B cell (primary cell): Measurements from ENCODE around the gene APOH. TPM values are rescaled to one million over a fixed set of nuclear protein-coding genes. Genes with fewer than 3 reads are reported as not detected.

Experiments
- ATAC-seq: fragments of 200-7000 bp; cut with Tn5 transposase; one replicate; pipeline ENCODE4 v1.10.0; 2021; ENCODE audit warnings: low read depth, mild to moderate bottlenecking, moderate number of reproducible peaks, moderate library complexity
- CTCF ChIA-PET: fragments of 350-600 bp; sonication (Branson Sonifier 250); formaldehyde crosslinking; loops from one replicate; lab custom pipeline; 2021; ENCODE audit warnings: antibody characterized with exemption, inconsistent platforms; lab: Charles Lee
- POLR2A ChIA-PET: fragments of 350-600 bp; sonication (Branson Sonifier 250); formaldehyde crosslinking; loops from one replicate; lab custom pipeline; 2021; ENCODE audit warnings: antibody characterized with exemption; lab: Charles Lee
- DNase-seq: peaks from one replicate; pipeline ENCODE4 v3.0.0; 2013
- H2AFZ ChIP-seq: 2 replicates; pipeline ENCODE4 v1.6.1; 2012; ENCODE audit warnings: mild to moderate bottlenecking, low read depth, low read length; ENCODE audit not compliant: insufficient read depth, poor library complexity, severe bottlenecking
- H3K27ac ChIP-seq, 2 donors: 1 replicate in 1 of 2; 2 replicates in 1 of 2; pipeline ENCODE4 v1.5.1; 2012 to 2013; ENCODE audit warnings: low read length in 2 of 2, mild to moderate bottlenecking in 2 of 2, moderate library complexity in 1 of 2
- H3K27me3 ChIP-seq, 4 experiments: fragments of 200-600 bp in 1 of 4; sonication (generic) in 1 of 4; replicated peaks in 1 of 4; 1 replicate in 2 of 4; 2 replicates in 2 of 4; pipeline versions ENCODE4 v1.6.1 to v1.7.0; 2013 to 2016; ENCODE audit warnings: low read length in 3 of 4, mild to moderate bottlenecking in 2 of 4, mixed read lengths in 1 of 4, moderate library complexity in 1 of 4; ENCODE audit not compliant: insufficient read depth in 4 of 4, control insufficient read depth in 3 of 4; ENCODE audit errors: control extremely low read depth in 1 of 4
- H3K36me3 ChIP-seq, 2 experiments: replicated peaks in 1 of 2; 1 replicate in 1 of 2; 2 replicates in 1 of 2; pipeline versions ENCODE4 v1.6.1 to v1.7.1; 2013; ENCODE audit warnings: low read length in 1 of 2; ENCODE audit not compliant: insufficient read depth in 2 of 2, control insufficient read depth in 1 of 2; ENCODE audit errors: control extremely low read depth in 1 of 2, extremely low read depth in 1 of 2
- H3K4me1 ChIP-seq, 2 donors: fragments of 200-600 bp in 1 of 2; sonication (generic) in 1 of 2; 1 replicate in 1 of 2; 2 replicates in 1 of 2; pipeline versions ENCODE4 v1.5.1 to v1.6.1; 2013 to 2017; ENCODE audit warnings: low read length in 2 of 2; ENCODE audit not compliant: control insufficient read depth in 2 of 2, insufficient read depth in 2 of 2
- H3K4me2 ChIP-seq: replicated peaks from 2 replicates; pipeline ENCODE3; 2012; ENCODE audit warnings: mild to moderate bottlenecking, low read depth, low read length; ENCODE audit not compliant: poor library complexity, severe bottlenecking
- H3K4me3 ChIP-seq, 5 experiments: fragments of 200-600 bp in 1 of 5; sonication (generic) in 1 of 5; 1 replicate in 3 of 5; 2 replicates in 2 of 5; pipeline versions ENCODE4 v1.5.1 to v1.7.0; 2011 to 2016; ENCODE audit warnings: low read length in 4 of 5, mild to moderate bottlenecking in 4 of 5, low read depth in 2 of 5, control low read depth in 1 of 5, moderate library complexity in 1 of 5; ENCODE audit not compliant: insufficient read depth in 1 of 5; ENCODE audit errors: control extremely low read depth in 1 of 5, extremely low read depth in 1 of 5
- H3K79me2 ChIP-seq: fragments of 200-600 bp; sonication (generic); one replicate; pipeline ENCODE4 v1.6.0; 2016; ENCODE audit warnings: low read length; ENCODE audit not compliant: control insufficient read depth, insufficient read depth
- H3K9ac ChIP-seq: fragments of 200-600 bp; sonication (generic); 2 replicates; pipeline ENCODE4 v1.6.1; 2017; ENCODE audit warnings: mild to moderate bottlenecking, low read length, moderate library complexity
- H3K9me3 ChIP-seq, 3 donors: one replicate each; pipeline versions ENCODE4 v1.6.1 to v1.7.1; 2013; ENCODE audit warnings: low read length in 2 of 3; ENCODE audit not compliant: control insufficient read depth in 2 of 3, insufficient read depth in 1 of 3; ENCODE audit errors: control extremely low read depth in 1 of 3
- H4K20me1 ChIP-seq: 2 replicates; pipeline ENCODE4 v1.6.0; 2012; ENCODE audit warnings: mild to moderate bottlenecking, low read length; ENCODE audit not compliant: insufficient read depth, control insufficient read depth, poor library complexity, severe bottlenecking
- H3K27ac Mint-ChIP-seq: one replicate; pipeline ENCODE4 v1.8.0; 2021; ENCODE audit warnings: mixed read lengths
- H3K27me3 Mint-ChIP-seq: one replicate; pipeline ENCODE4 v1.8.0; 2021; ENCODE audit warnings: mixed read lengths
- H3K4me1 Mint-ChIP-seq: one replicate; pipeline ENCODE4 v1.8.0; 2021; ENCODE audit warnings: mixed read lengths
- H3K4me3 Mint-ChIP-seq: one replicate; pipeline ENCODE4 v1.8.0; 2021; ENCODE audit warnings: mixed read lengths
- H3K9me3 Mint-ChIP-seq: one replicate; pipeline ENCODE4 v1.8.0; 2022; ENCODE audit warnings: mixed read lengths; ENCODE audit not compliant: insufficient read depth
- CTCF ChIP-seq: fragments of 200-600 bp; IDR thresholded peaks from one replicate; pipeline ENCODE4 v1.8.0; 2022; ENCODE audit warnings: antibody characterized with exemption, mild to moderate bottlenecking
- EZH2 ChIP-seq: IDR thresholded peaks from 2 replicates; pipeline ENCODE4 v1.6.1; 2012; ENCODE audit warnings: borderline replicate concordance, low read depth, mild to moderate bottlenecking, moderate library complexity, low read length; ENCODE audit not compliant: insufficient read depth, poor library complexity, severe bottlenecking
- WGBS: methylation state at CpG from one replicate; pipeline ENCODE4 v1.1.5; 2013; ENCODE audit warnings: missing lambda C conversion rate; ENCODE audit not compliant: insufficient coverage; 5-methylcytosine and 5-hydroxymethylcytosine counted together
- intact Hi-C: fragments of 100-400 bp; cut with micrococcal nuclease; formaldehyde crosslinking; loops from one replicate; pipeline ENCODE4 v1.10.0; 2022
- polyA minus RNA-seq: library from RNA; depleted of rRNA, polyadenylated mRNA; stranded (reverse); fragments of >200 nt; gene quantifications from 2 replicates; pipeline ENCODE4 v1.2.3, GENCODE V29; 2012
- polyA plus RNA-seq: library from polyadenylated mRNA; depleted of rRNA; stranded (reverse); fragments of >200 nt; gene quantifications from 2 replicates; pipeline ENCODE4 v1.2.3, GENCODE V29; 2012
- total RNA-seq, 2 donors: library from RNA; stranded (reverse); fragments of 120-200 nt in 1 of 2; gene quantifications; 1 replicate in 1 of 2; 2 replicates in 1 of 2; pipeline versions ENCODE4 v1.2.3 to v1.2.4, GENCODE V29; 2013 to 2022

The APOH gene
- total RNA-seq (not detected in 2 replicates), polyA plus RNA-seq (not detected in 2 replicates), polyA minus RNA-seq (not detected in 2 replicates)
- not detected for total RNA-seq (2013)

GRCh38 chr17:66228887-66229782 lies at the start of gene APOH:
Gene APOH, minus strand, starts transcription at chr17:66229415. Its CDS starts 36 bp downstream, at chr17:66229379.
- peaks cover 12% of the 10 kb centered on the region for H3K27me3 Mint-ChIP-seq
- H3K9me3 Mint-ChIP-seq = no peaks in the 10 kb centered on the region
- no peak within 1 kb of the TSS for H3K27ac Mint-ChIP-seq
- H3K4me3 Mint-ChIP-seq = no peak within 1 kb of the TSS
- Histone ChIP-seq H3K4me3 (no peak within 1 kb of the TSS), H2AFZ (no peak within 1 kb of the TSS), H3K27me3 (peaks cover 0 to 3% (median 0%) of the 10 kb centered on the region in 4 experiments), H4K20me1 (no peaks in the 10 kb centered on the region), H3K36me3 (no peaks in the 10 kb centered on the region), H3K9ac (no peak within 1 kb of the TSS), H3K4me1 (no peaks in the 10 kb centered on the region), H3K4me2 (no peak within 1 kb of the TSS), H3K9me3 (no peaks in the 10 kb centered on the region), H3K79me2 (no peaks in the 10 kb centered on the region), H3K27ac (no peak within 1 kb of the TSS)
- CTCF ChIA-PET = no interaction called here
- DNase-seq = no peak
- no peaks in the 10 kb centered on the region for H3K4me1 Mint-ChIP-seq
- ATAC-seq = no peak
- POLR2A ChIA-PET = no interaction called here
- 92% methylated on average over 8 of the region's 20 CpGs for WGBS
- no peak for TF ChIP-seq CTCF
- intact Hi-C loops = no loop called here

GRCh38 chr17:66277191-66277590 lies 48.0 kb upstream of the APOH start:
- no peaks in the 10 kb centered on the region for H3K36me3 ChIP-seq
- H3K4me3 ChIP-seq = no peak overlapping the region
- no peaks in the 10 kb centered on the region for H3K79me2 ChIP-seq
- 96% methylated on average over 2 of the region's 2 CpGs for WGBS
- H3K4me2 ChIP-seq = no peak overlapping the region
- DNase-seq (no peak), ATAC-seq (no peak)
- Mint-ChIP-seq H3K9me3 (no peaks in the 10 kb centered on the region), H3K4me1 (no peaks in the 10 kb centered on the region), H3K27ac (no peak overlapping the region), H3K4me3 (no peak overlapping the region), H3K27me3 (peaks cover 17% of the 10 kb centered on the region)
- no peaks in the 10 kb centered on the region for H3K9me3 ChIP-seq
- H4K20me1 ChIP-seq = no peaks in the 10 kb centered on the region
- CTCF ChIA-PET = no interaction called here
- no peak for TF ChIP-seq EZH2
- no peak for TF ChIP-seq CTCF
- no peak overlapping the region for H3K9ac ChIP-seq
- no peak overlapping the region for H2AFZ ChIP-seq
- H3K27me3 ChIP-seq = no peaks in the 10 kb centered on the region
- H3K4me1 ChIP-seq = no peaks in the 10 kb centered on the region
- POLR2A ChIA-PET = no interaction called here
- intact Hi-C loops = no loop called here
- no peak overlapping the region for H3K27ac ChIP-seq
